ENCODE measurements around the gene PRKCB.
"Not testable (repeated sequence)": the region's sequence is repeated elsewhere in the genome, so short reads cannot be mapped to it uniquely, and the experiment has no call there.

The PRKCB gene

DNA sequence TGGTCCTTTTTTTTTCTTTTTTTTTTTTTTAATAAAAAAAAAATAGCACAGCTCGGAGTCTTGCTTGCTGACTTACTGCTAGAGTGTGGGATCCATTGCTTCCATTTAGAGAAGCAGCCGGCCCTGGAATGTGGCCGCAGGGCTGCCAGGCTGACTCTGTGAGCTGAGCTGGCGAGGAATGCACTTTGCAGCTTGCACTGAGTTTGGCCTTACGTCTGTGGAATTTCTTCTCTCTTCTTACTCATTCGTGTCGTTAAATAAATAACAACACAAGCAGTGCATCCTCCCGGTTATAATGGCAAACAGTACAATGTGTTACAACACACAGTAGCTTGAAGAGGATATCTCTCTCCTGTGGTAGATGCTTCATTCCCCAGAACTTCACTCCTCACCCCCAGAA lies 69.2 kb downstream of the PRKCB start:
- no peak for DNase-seq

DNA sequence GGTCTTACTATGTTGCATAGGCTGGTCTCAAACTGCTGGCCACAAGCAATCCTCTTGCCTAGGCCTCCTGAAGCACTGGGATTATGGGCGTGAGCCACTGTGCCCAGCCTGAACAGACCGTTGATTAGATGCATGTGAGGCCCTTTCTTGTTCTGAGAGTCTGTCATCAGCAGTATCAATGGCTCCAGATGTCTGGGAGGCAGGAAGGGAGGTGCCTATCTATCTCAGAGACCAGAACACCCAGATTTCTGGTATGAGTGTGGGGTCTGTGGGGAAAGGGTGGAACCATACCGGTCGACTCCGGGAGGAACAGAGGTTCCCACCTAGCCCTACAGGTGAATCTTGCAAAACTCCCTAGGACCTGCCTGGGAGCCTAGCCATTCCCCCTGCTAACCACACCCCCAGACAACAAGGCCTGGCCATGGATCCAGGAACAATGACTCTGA lies 71.7 kb downstream of the PRKCB start:
- DNase-seq: no peak

DNA sequence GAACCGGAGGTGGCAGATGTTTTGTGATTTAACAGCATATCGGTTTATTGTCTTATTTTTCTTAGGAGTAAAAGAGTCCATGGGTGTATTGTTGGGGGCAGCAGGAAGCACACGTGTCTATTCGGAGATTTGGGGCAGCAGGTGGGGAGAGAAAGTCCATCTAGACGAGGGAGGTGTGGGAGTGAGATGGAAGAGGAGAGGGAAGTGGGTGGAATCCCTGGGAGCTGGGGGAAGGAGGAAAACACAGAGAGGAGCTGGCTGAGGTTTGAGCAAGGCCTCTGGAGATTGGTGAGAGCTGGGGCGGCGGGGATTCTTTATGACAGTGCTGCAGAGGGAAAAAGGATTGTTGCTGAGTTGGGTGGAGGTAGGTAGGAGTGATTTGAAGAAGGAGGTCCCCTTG lies 72.1 kb downstream of the PRKCB start:
- no peak for DNase-seq

DNA sequence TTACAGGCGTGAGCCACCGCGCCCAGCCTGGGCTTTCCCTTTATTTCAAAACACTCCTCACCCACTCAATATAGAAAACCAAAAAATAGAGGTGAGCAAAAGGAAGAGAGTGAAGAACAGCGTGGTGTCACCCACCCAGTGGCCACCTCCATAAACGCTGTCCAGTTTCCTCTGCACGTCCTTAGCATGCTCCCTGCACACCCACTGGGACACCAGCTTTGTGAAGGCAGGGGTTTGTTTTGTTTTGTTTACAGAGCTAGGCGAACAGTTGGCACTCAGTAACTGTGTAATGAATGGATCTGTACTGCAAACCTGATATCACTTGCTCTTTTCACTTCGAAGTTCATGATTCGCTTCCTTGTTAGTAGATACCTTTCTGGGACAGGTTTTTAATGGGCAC lies 73.0 kb downstream of the PRKCB start:
- no peak for DNase-seq

DNA sequence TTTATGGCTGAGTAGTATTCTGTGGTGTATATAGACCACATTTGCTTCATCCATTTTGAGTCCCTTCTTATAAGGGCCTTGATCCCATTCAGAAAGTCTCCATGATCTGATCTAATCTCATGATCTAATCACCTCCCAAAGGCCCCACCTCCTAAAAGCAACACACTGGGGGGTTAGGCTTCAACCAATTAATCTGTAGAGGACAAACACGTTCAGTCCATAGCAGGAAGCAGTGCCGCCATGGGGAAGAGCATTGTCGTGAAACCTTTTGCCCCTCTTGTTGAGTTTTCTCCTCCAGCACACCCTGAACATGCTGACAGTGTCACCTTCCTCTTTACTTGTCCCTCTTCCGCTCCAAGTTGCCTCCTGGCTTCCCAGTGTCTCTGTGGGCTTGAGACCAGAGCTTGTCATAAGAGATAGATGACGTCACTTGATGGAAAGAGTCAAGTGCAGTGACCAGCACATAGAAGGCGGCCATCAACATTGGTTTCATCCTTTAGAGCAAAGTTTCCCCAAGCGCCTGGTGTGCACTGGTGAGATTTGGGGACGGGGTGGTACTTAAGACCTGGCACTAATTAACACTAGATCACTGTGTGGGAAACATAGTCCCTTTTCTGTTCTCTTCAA lies 74.1 kb downstream of the PRKCB start:
- DNase-seq: no peak

DNA sequence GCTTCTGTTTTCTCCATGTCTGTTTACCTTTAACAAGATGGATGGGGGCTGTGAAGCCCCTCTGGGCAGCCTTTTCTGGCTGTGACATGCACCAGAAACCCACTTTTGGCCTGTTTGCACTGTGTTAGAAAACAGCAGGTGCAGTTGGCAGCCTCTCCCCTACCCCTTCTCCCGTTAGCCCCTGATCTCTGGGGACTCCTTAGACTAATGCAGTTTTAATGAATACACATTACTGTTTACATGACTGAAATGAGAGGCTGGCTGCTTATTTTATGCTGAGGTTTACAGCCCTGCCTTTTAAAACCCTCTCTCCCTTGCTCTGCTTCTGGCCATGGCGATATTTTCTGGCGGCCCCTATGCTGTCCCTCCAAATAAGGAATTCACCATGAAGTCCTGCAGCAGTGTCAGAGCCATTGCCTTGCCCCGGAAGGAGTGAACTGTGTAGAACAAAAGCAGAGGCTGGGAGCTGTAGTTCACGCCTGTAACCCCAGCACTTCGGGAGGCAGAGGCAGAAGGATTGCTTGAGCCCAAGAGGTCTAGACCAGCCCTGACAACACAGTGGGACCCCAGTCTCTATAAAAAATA lies 79.3 kb downstream of the PRKCB start:
- no peak for DNase-seq

DNA sequence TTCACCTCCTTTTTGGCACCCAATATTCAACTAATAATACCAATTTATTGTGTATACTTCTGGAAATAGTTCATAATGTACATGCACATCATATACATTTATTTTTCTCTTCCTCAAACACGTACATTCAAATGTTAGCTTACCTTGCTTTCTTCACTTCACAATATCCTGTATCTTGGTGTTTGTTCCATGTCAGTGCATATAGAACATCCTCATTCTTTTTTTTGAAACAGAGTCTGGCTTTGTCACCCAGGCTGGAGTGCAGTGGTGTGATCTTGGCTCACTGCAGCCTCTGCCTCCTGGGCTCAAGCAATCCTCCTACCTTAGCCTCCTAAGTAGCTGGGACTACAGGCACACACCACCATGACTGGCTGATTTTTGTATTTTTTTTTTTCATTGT lies 80.8 kb downstream of the PRKCB start:
- DNase-seq: not testable (repeated sequence)

DNA sequence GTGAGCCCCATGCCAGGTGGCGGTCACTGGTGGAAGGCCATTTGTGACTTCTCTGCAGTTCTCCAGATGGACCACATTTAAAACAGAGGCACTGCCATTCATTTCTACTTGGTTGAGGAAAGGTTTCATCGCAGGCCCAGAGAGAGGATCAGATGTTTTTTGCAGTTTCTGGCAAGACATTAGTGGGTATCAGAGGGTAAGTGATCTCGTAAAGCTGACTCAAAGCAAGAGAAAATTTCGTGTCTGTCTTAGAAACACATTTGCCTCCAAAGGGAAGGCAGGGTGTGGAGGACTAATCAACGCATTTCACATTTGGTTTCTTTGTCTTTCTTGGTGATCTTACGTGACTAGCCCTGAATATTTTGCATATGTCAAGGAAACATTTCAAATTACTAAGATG lies 81.8 kb downstream of the PRKCB start:
- DNase-seq: no peak

DNA sequence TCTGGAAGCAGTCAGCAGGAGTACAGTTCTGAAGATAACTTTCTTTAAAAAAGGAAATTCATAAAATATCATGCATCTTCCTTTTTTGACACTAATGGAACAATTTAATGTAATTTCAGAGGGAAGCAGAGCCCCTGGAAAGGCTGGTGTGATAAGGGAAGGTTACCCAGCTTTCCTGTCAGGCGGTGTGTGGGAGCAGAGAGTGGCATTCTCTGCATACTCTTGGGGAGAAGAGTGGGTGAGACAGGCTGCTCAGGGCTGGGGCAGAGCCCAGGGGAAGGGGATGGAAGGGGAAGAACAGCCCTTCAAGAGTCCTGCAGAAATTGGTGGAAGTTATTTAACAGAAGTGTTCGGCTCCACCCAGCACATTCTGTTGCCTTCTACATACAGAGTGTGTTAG lies 84.7 kb downstream of the PRKCB start:
- DNase-seq: no peak

DNA sequence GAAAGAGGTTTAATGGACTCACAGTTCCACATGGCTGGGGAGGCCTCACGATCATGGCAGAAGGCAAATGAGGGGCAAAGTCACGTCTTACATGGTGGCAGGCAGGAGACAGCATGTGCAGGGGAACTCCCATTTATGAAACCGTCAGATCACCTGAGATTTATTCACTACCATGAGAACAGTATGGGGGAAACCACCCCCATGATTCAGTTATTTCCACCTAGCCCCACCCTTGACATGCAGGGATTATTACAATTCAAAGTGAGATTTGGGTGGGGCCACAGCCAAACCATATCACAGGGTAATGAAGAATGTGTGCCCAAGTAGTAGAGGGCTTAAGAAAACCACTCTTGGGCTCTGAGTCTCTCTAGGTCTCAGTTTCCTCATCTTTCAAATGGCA lies 85.1 kb downstream of the PRKCB start:
- DNase-seq: no peak

DNA sequence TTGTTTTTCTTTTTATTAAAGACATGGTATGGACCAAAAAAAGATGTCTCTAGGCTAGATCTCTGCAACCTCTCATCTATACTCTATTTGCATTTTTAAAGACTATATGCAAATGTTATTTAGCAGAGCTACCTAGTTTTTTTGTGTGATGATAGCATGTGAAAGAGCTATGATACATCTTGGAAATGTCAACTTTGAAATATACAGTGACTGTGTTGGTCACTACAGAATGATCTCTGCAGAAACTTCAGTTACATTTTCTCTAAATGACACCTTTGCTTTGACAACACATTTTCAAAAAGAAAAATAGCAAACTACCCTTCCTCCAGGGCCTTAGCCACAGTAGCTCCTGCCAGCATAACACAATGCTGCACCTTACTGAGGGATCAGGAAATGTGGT lies 86.6 kb downstream of the PRKCB start:
- DNase-seq: no peak

DNA sequence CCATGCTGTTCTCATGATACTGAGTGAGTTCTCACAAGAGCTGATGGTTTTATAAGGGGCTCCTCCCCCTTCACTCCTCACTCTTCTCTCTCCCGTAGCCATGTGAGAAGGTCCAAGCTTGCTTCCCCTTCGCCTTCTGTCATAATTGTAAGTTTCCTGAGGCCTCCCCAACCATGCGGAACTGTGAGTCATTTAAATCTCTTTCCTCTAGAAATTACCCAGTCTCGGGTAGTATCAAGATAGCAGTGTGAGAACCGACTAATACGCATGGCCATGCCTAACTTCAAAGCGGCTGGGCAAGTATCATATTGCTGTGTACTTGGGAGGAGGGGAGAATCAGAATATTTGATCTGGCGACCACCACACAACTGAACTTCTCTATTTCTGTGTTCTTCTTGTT lies 88.3 kb downstream of the PRKCB start:
- DNase-seq: no peak

DNA sequence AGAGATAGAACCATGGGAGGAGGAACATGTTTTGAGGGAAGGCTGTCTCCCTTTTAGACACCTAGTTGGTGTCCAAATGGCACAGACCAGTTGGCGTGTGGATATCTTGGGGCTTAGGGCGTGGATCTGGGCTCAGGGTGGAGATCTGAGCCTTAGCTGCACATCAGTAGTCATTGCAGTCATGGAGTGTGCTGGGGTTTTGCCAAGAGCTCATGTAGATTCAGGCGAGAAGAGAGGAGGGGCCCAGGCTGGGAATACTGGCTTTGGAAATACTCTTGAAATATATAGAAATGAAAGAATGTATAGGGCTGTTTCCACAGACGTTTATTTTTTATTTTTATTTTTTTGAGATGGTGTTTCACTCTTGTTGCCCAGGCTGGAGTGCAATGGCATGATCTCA lies 92.0 kb downstream of the PRKCB start:
- DNase-seq: no peak

DNA sequence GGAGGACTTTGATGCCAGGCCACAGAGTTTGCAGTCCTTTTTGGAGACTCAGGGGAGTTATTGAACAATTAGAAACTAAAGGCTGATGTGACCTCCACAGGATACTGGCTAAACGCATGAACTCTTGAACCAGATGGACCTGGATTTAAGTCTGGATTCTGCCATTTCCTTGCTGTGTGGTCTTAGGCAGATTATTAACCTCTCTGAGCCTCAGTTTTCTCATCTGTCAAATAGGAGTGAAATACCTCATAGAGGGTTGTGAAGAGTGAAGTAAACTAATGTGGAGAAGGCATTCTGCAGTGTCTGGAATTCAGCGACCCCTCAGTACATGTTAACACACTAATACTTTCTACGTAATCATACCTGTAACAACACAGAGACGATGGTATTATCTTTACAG lies 93.5 kb downstream of the PRKCB start:
- DNase-seq: no peak

DNA sequence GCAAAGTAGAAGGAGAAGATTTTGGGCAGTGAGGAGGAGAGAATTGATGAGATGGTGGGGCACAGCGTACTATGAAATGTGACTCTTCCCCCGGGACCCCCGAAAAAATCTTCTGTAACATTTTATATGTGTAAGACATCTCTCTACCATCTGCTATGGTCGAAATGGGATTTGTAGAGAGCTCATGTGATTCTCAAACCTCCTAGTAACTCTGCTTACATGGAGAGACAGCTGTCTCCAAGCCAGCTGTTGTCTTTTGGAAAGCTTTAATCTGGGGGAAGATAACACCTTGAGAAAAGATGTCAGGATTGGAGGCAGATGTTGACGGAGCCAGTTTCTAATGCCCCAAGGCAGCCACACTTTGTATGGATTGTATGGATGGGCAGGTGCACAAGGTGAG lies 94.1 kb downstream of the PRKCB start:
- DNase-seq: no peak

DNA sequence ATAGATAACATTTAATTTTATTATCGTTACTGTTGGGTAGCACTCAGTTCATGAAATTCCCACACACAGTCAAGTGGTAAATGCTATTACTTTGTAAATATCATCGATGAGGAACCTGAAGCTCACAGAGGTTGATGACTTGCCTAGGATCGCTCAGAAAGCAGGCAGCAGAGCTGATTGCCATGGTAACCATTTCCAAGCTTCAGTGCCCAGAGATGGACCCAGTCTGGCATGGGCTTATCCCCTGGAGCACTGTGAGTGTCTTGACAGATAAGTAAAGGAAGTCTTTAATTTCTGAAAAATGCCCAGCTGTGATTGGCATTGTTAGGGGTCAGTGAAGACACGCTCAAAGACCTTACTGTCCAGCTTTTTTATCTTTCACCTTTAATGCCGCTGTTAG lies 95.0 kb downstream of the PRKCB start:
- no peak for DNase-seq

DNA sequence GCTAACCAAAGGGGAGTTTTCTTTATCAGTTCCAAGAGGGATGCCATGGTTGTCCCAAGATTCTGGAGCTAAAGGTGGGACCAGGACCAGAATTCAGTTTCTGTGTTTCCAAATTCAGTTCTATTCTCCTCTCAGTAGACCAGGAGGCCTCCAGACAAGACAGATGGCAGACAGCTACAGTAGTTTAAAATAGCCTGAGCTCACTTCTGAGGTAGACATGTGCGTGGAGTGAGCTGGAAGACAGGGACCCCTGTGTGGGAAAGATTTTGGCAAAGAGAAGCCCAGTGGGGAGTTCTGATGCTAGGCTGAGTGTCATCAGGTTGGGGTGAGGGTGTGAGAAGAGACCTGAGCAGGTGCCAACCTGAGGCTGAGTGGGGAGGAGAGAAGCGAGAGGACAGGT lies 95.4 kb downstream of the PRKCB start:
- no peak for DNase-seq

DNA sequence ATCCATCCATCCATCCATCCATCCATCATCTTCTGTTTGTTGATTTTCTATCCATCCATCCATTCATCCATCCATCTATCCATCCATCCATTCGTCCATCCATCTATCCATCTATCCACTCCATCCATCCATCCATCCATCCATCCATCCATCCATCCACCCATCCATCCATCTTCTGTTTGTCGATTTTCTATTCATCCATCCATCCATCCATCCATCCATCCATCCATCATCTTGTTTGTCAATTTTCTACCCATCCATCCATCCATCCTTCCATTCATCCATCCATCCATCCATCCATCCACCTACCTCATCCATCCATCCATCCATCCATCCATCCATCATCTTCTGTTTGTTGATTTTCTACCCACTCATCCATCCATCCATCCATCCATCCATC lies 97.9 kb downstream of the PRKCB start:
- DNase-seq: not testable (repeated sequence)

DNA sequence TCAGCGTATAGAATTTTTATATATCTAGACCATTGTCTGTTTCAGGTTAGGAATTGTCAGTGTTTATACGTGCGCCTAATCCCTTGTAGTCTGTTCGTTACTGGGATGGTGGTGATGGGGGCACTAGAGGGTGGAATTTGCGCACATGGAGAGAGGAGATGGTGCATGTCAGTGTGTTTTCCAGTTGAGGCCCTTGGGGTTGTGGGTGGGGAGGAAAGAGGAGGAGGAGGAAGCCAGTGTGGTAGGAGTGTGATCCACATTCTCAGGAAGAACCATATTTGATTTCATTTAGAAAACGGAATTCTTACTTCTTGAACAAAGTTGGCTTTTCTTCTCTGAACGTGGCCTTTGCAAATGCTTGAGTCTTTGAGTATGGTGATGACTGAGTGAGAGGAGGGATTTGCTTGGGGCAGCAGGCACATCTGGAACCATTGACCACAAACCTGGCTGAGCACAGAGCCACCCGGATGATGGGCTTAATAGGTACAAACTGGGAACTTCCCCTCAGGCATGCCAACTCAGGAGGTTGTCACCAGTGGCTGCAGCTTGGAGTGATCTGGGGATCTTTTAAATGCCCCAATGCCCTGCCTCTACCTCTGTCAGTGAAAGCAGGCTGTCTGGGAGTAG lies 98.9 kb downstream of the PRKCB start:
- DNase-seq: no peak

DNA sequence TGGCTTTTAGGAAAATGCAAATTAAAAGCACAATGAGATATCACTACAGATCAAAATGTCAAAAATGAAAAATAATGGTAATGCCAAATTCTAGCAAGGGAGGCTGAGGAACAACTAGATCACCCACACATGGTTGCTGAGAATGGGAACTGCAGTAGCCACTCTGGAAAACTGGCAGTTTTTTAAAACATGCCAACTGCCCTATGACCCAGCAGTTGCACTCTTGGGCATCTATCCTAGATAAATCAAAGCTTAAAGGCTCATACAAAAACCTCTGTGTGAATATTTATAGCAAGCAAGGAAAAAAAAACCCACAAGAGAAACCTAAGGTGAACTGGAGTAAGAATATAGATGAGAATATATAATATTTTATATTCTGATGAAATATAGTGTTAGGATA lies 104.3 kb downstream of the PRKCB start:
- no peak for DNase-seq

DNA sequence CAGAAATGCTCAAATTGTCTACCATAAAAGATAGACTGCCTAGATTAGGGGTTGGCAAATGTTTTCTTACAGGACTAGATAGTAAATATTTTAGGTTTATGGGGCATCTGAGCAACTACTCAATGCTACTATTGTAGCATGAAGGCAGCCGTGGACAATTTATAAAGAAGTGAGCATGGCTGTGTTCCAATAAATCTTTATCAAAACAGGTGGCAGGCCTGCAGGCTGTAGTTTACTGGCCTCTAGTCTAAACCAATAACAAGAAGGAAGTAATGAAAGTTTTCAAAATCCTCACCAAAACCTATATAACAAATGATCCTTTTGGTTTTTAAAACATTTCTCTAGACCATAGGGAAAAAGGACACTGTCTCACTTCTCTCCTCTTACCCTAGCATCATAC lies 105.2 kb downstream of the PRKCB start:
- DNase-seq: no peak

DNA sequence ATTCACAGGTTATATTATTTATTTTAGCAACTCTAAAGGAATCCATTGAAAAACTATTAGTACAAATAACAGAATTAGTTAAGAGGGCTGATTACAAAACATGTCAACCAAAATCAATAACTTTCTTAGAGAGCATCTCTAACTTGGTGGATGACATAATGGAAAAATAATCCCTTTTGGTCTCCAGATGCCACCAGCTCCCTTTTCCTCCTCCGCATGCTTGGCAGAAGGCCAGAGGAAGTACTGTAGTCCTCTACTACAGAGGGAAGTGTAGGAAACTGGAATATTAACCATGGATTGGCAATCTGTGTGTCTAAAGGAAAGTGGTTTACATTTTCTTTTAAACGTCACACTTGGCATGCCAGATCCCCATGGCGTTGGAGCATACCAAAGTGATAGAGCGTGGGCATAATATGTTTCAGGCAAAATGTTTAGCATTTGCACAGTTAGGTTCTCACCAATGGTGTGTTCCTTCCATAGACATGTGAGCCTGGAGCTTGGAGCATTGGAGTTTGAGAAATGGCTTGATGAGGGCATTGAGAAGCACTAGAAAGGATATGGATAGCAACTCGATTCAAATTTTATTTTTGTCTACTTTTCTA lies 106.3 kb downstream of the PRKCB start:
- DNase-seq: no peak

DNA sequence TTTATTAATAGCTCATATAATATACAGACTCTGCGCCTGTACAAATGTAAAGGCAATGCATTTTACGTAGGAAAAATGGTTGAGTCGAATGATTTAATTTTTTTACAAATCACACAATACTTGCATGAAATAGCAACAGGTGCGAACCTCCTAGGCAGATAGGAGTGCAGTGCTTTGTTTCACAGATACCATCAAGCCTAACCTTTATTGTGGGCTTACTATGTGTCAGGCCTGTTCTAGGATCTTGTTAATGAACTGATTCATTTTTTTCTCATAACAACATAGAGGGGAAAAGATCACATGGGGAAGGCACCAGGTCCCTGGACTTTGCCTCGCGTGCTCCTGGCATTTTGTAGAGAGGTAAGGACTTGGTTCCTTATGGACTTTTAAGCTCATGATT lies 107.8 kb downstream of the PRKCB start:
- no peak for DNase-seq

DNA sequence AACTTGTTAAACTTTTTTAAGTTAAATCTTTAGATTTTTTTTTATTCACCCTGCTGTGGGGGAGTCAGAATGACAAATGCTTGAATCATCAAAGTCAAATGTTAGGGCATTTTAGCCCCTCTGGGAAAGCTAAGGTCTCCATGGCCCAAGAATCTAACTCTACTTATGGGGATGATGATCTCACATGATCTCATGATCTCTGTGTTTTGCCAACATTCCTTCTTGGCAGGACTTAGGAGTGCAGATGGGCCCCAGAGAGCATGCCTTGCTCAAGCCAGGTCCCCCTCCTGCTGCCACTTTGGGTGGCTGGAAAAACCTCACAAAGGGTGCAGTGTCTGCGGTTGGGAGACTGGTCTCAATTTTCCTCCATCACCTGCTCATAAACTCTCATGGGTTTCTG lies 108.6 kb downstream of the PRKCB start:
- DNase-seq: no peak

DNA sequence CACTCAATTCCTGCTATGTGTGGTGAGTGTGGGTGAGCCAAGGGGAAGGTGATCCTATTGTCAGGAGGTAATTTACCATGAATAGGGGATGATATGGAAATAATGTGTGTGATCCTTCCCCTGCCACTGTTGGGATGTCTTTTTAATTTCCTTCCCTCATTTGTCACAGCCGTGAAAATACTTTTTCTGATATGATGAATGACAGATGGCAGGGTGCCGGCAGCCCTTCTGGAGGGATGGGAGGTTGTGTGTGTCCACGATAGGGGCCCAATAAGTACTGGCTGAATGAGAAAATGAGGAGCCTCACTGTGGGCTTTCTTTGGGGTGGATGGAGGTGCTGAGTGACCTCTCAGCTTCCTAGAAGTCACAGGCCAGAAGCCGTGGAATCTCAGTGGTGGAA lies 109.5 kb downstream of the PRKCB start:
- no peak for DNase-seq
